Skeletal muscle tissue (tissue), 4 donors: ENCODE measurements around the gene PDK2. TPM values are rescaled to one million over a fixed set of nuclear protein-coding genes. Genes with fewer than 3 reads are reported as not detected.

Experiments used
- H3K27ac ChIP-seq: one replicate; pipeline ENCODE4 v1.7.0; 2013; ENCODE audit warnings: mild to moderate bottlenecking, low read depth, low read length, inconsistent platforms
- H3K27me3 ChIP-seq, 3 donors: one replicate each; pipeline ENCODE4 v1.7.0; 2013; ENCODE audit warnings: low read length in 3 of 3; ENCODE audit not compliant: control insufficient read depth in 3 of 3, insufficient read depth in 3 of 3
- H3K36me3 ChIP-seq, 3 donors: one replicate each; pipeline ENCODE4 v1.7.0; 2013; ENCODE audit warnings: low read length in 3 of 3; ENCODE audit not compliant: control insufficient read depth in 3 of 3, insufficient read depth in 3 of 3
- H3K4me1 ChIP-seq, 3 donors: one replicate each; pipeline ENCODE4 v1.7.0; 2013; ENCODE audit warnings: low read length in 3 of 3, mild to moderate bottlenecking in 3 of 3; ENCODE audit not compliant: control insufficient read depth in 3 of 3, insufficient read depth in 3 of 3
- H3K4me3 ChIP-seq, 3 donors: one replicate each; pipeline ENCODE4 v1.7.0; 2013; ENCODE audit warnings: low read length in 3 of 3
- H3K9ac ChIP-seq, 3 donors: one replicate each; pipeline ENCODE4 v1.7.0; 2013; ENCODE audit warnings: low read length in 3 of 3, mild to moderate bottlenecking in 3 of 3, moderate library complexity in 2 of 3, low read depth in 1 of 3
- H3K9me3 ChIP-seq, 3 donors: one replicate each; pipeline ENCODE4 v1.7.0; 2013; ENCODE audit warnings: low read length in 3 of 3; ENCODE audit not compliant: control insufficient read depth in 3 of 3
- total RNA-seq: library from RNA; depleted of rRNA; stranded (reverse); fragments of >200 nt; gene quantifications from one replicate; pipeline ENCODE4 v1.2.3, GENCODE V29; 2014
- donor health status: Osteomylitis.

Gene PDK2
- total RNA-seq, 1 donor from 2014 or later: 18.8 TPM

- H3K4me3 ChIP-seq: no peak overlapping the region
- H3K4me1 ChIP-seq: peaks cover 16 to 29% (median 23%) of the 10 kb centered on the region in 3 donors
- no peaks in the 10 kb centered on the region for H3K36me3 ChIP-seq
- no peaks in the 10 kb centered on the region for H3K27me3 ChIP-seq
- no peak overlapping the region for H3K27ac ChIP-seq
- H3K9me3 ChIP-seq: no peaks in the 10 kb centered on the region
- H3K9ac ChIP-seq: no peak overlapping the region
These were observed 44.0 kb upstream of the PDK2 start for GRCh38 chr17:50051082-50051576.

GRCh38 chr17:50051606-50052005 lies 43.5 kb upstream of the PDK2 start:
- H3K27ac ChIP-seq: no peak overlapping the region
- H3K4me1 ChIP-seq: peaks cover 16 to 32% (median 23%) of the 10 kb centered on the region in 3 donors

GRCh38 chr17:50052241-50052796 lies 42.8 kb upstream of the PDK2 start:
- Histone ChIP-seq H3K4me3 (no peak overlapping the region), H3K27me3 (no peaks in the 10 kb centered on the region), H3K4me1 (peaks cover 23 to 39% (median 27%) of the 10 kb centered on the region in 3 donors), H3K36me3 (no peaks in the 10 kb centered on the region), H3K27ac (no peak overlapping the region), H3K9me3 (no peaks in the 10 kb centered on the region), H3K9ac (no peak overlapping the region)

More at GRCh38 chr17:50051606-50052005, 43.5 kb upstream of the PDK2 start:
- H3K36me3 ChIP-seq: no peaks in the 10 kb centered on the region
- no peaks in the 10 kb centered on the region for H3K9me3 ChIP-seq
- H3K4me3 ChIP-seq: no peak overlapping the region
- no peaks in the 10 kb centered on the region for H3K27me3 ChIP-seq
- no peak overlapping the region for H3K9ac ChIP-seq

GRCh38 chr17:50052822-50053653 lies 42.1 kb upstream of the PDK2 start:
- Histone ChIP-seq H3K27ac (no peak overlapping the region), H3K4me3 (no peak overlapping the region), H3K36me3 (no peaks in the 10 kb centered on the region), H3K27me3 (no peaks in the 10 kb centered on the region), H3K9ac (no peak overlapping the region), H3K9me3 (no peaks in the 10 kb centered on the region), H3K4me1 (peaks cover 29 to 39% (median 30%) of the 10 kb centered on the region in 3 donors)

- Histone ChIP-seq H3K4me1 (peaks cover 35 to 42% (median 36%) of the 10 kb centered on the region in 3 donors), H3K27ac (no peak overlapping the region), H3K36me3 (no peaks in the 10 kb centered on the region), H3K9ac (no peak overlapping the region), H3K27me3 (no peaks in the 10 kb centered on the region), H3K4me3 (no peak overlapping the region), H3K9me3 (no peaks in the 10 kb centered on the region)
These were observed 41.5 kb upstream of the PDK2 start for GRCh38 chr17:50053654-50053960.

GRCh38 chr17:50055055-50055425 lies 40.1 kb upstream of the PDK2 start:
- H3K27ac ChIP-seq: peak overlapping the region; percentile 71
- H3K27me3 ChIP-seq: no peaks in the 10 kb centered on the region
- H3K9me3 ChIP-seq: no peaks in the 10 kb centered on the region
- H3K4me1 ChIP-seq: peaks cover 49 to 56% (median 50%) of the 10 kb centered on the region in 3 donors
- peak overlapping the region; percentile 78 to 83 (median 82) for H3K4me3 ChIP-seq
- peak overlapping the region; percentile 67 to 84 (median 83) for H3K9ac ChIP-seq
- no peaks in the 10 kb centered on the region for H3K36me3 ChIP-seq

GRCh38 chr17:50055426-50056216 lies 39.5 kb upstream of the PDK2 start, which contains the start of gene ITGA3:
Gene ITGA3 (plus strand): TSS chr17:50056110. CDS start chr17:50056440, 330 bp downstream.
- Histone ChIP-seq H3K4me1 (peaks cover 55 to 62% (median 56%) of the 10 kb centered on the region in 3 donors), H3K4me3 (peak within 1 kb of the TSS; percentile 78 to 83 (median 82)), H3K36me3 (no peaks in the 10 kb centered on the region)

GRCh38 chr17:50056217-50056960 lies 38.8 kb upstream of the PDK2 start:
- Histone ChIP-seq H3K36me3 (no peaks in the 10 kb centered on the region), H3K4me1 (peaks cover 59 to 64% (median 62%) of the 10 kb centered on the region in 3 donors), H3K27me3 (no peaks in the 10 kb centered on the region), H3K9me3 (no peaks in the 10 kb centered on the region), H3K9ac (peak overlapping the region; percentile 61 to 84 (median 67)), H3K27ac (peak overlapping the region; percentile 71), H3K4me3 (peak overlapping the region; percentile 78 to 83 (median 82))

More at GRCh38 chr17:50055426-50056216, 39.5 kb upstream of the PDK2 start, which contains the start of gene ITGA3:
- Histone ChIP-seq H3K9me3 (no peaks in the 10 kb centered on the region), H3K9ac (peak within 1 kb of the TSS; percentile 67 to 84 (median 83)), H3K27ac (peak within 1 kb of the TSS; percentile 71), H3K27me3 (no peaks in the 10 kb centered on the region)

GRCh38 chr17:50056961-50057330 lies 38.2 kb upstream of the PDK2 start:
- Histone ChIP-seq H3K4me1 (peaks cover 65 to 68% (median 68%) of the 10 kb centered on the region in 3 donors), H3K36me3 (no peaks in the 10 kb centered on the region)

More at GRCh38 chr17:50056961-50057330, 38.2 kb upstream of the PDK2 start:
- peak overlapping the region; percentile 71 for H3K27ac ChIP-seq
- H3K9ac ChIP-seq: peak overlapping the region; percentile 59 to 84 (median 67)
- no peaks in the 10 kb centered on the region for H3K27me3 ChIP-seq
- H3K4me3 ChIP-seq: peak overlapping the region; percentile 78 to 83 (median 82)
- no peaks in the 10 kb centered on the region for H3K9me3 ChIP-seq
